Neural cell (in vitro differentiated cells): ENCODE data around the gene SEMA3B. TPM values are rescaled to one million over a fixed set of nuclear protein-coding genes. Genes with fewer than 3 reads are reported as not detected.
A peak's percentile ranks its signal among the peaks of the same experiment; 100 is the strongest.

Experiments used
- H2AFZ ChIP-seq: fragments of 200-600, 300-800 bp; sonication (generic), shearing (Covaris generic); 2 replicates; pipeline ENCODE4 v1.6.0; 2014; ENCODE audit warnings: low read depth, mild to moderate bottlenecking, antibody characterized with exemption, low read length, moderate library complexity
- H3F3A ChIP-seq: fragments of 200-600 bp; shearing (Covaris generic); 2 replicates; pipeline ENCODE4 v1.6.1; 2016; ENCODE audit warnings: mild to moderate bottlenecking, moderate library complexity, mixed read lengths, antibody characterized with exemption, low read length; ENCODE audit not compliant: insufficient read depth, poor library complexity, severe bottlenecking
- H3K27ac ChIP-seq: fragments of 200-600, 300-800 bp; sonication (generic), shearing (Covaris generic); 2 replicates; pipeline ENCODE4 v1.5.1; 2014; ENCODE audit warnings: mild to moderate bottlenecking, low read length, moderate library complexity
- H3K27me3 ChIP-seq: fragments of 300-800, 200-600 bp; sonication (generic), shearing (Covaris generic); 2 replicates; pipeline ENCODE4 v1.6.0; 2014; ENCODE audit warnings: mild to moderate bottlenecking, low read depth, low read length, moderate library complexity; ENCODE audit not compliant: insufficient read depth
- H3K36me3 ChIP-seq: fragments of 300-800, 200-600 bp; sonication (generic), shearing (Covaris generic); 2 replicates; pipeline ENCODE4 v1.5.1; 2014; ENCODE audit warnings: mild to moderate bottlenecking, antibody characterized with exemption, low read length, moderate library complexity; ENCODE audit not compliant: insufficient read depth
- H3K4me2 ChIP-seq: fragments of 300-800, 200-600 bp; sonication (generic), shearing (Covaris generic); 2 replicates; pipeline ENCODE4 v1.6.0; 2014; ENCODE audit warnings: mild to moderate bottlenecking, low read length
- H3K4me3 ChIP-seq: fragments of 300-800, 200-600 bp; sonication (generic), shearing (Covaris generic); 2 replicates; pipeline ENCODE4 v1.5.1; 2014; ENCODE audit warnings: mild to moderate bottlenecking, low read length, moderate library complexity
- H3K79me2 ChIP-seq: fragments of 200-600 bp; shearing (Covaris generic); replicated peaks from 2 replicates; pipeline ENCODE4 v1.6.0; 2014; ENCODE audit warnings: mild to moderate bottlenecking, low read length, moderate library complexity; ENCODE audit not compliant: insufficient read depth
- H3K9ac ChIP-seq: fragments of 300-800, 200-600 bp; sonication (generic), shearing (Covaris generic); 2 replicates; pipeline ENCODE4 v1.6.1; 2016; ENCODE audit warnings: mild to moderate bottlenecking, low read length, mixed read lengths
- H3K9me2 ChIP-seq: fragments of 200-600 bp; shearing (Covaris generic); 2 replicates; pipeline ENCODE4 v1.6.1; 2016; ENCODE audit warnings: mild to moderate bottlenecking, low read length, mixed read lengths; ENCODE audit not compliant: insufficient read depth
- H3K9me3 ChIP-seq: fragments of 200-600, 300-800 bp; sonication (generic), shearing (Covaris generic); 2 replicates; pipeline ENCODE4 v1.6.1; 2016; ENCODE audit warnings: mild to moderate bottlenecking, mixed run types, low read length, moderate library complexity, mixed read lengths
- H4K20me1 ChIP-seq: fragments of 200-600 bp; shearing (Covaris generic); 2 replicates; pipeline ENCODE4 v1.6.1; 2016; ENCODE audit warnings: mild to moderate bottlenecking, mixed run types; ENCODE audit not compliant: insufficient read depth
- CTCF ChIP-seq: fragments of 450-650 bp; IDR thresholded peaks from 2 replicates; pipeline ENCODE4 v1.5.1; 2014; ENCODE audit warnings: antibody characterized with exemption, mild to moderate bottlenecking, moderate library complexity; ENCODE audit not compliant: poor library complexity, severe bottlenecking
- EP300 ChIP-seq: fragments of 450-650 bp; conservative IDR thresholded peaks from 2 replicates; pipeline ENCODE4 v1.6.1; 2014; ENCODE audit warnings: antibody characterized with exemption, mild to moderate bottlenecking, moderate library complexity; ENCODE audit not compliant: poor library complexity, severe bottlenecking
- EZH2 ChIP-seq: fragments of 200-600, 300-800 bp; shearing (Covaris generic), sonication (generic); IDR thresholded peaks from 2 replicates; pipeline ENCODE4 v1.6.1; 2014; ENCODE audit warnings: antibody characterized with exemption, low read length, borderline replicate concordance, mild to moderate bottlenecking; ENCODE audit not compliant: insufficient read depth, poor library complexity, severe bottlenecking
- MXI1 ChIP-seq: fragments of 450-650 bp; conservative IDR thresholded peaks from 2 replicates; pipeline ENCODE4 v1.6.1; 2014; ENCODE audit warnings: antibody characterized with exemption, mild to moderate bottlenecking; ENCODE audit not compliant: poor library complexity, severe bottlenecking
- POLR2AphosphoS5 ChIP-seq: IDR thresholded peaks from 2 replicates; pipeline ENCODE4 v1.6.1; 2012
- RAD21 ChIP-seq: fragments of 450-650 bp; conservative IDR thresholded peaks from 2 replicates; pipeline ENCODE4 v1.6.1; 2014; ENCODE audit warnings: antibody characterized with exemption, mild to moderate bottlenecking, moderate library complexity
- REST ChIP-seq: IDR thresholded peaks from 2 replicates; pipeline ENCODE4 v1.6.1; 2012; ENCODE audit warnings: borderline replicate concordance
- SMC3 ChIP-seq: fragments of 450-650 bp; conservative IDR thresholded peaks from 2 replicates; pipeline ENCODE4 v1.6.1; 2014; ENCODE audit warnings: antibody characterized with exemption, mild to moderate bottlenecking, moderate library complexity; ENCODE audit not compliant: poor library complexity
- TAF1 ChIP-seq: IDR thresholded peaks from 2 replicates; pipeline ENCODE4 v1.6.1; 2012; ENCODE audit warnings: low read depth
- polyA plus RNA-seq: library from polyadenylated mRNA; depleted of rRNA; stranded (reverse); fragments of >200 nt; gene quantifications from 2 replicates; pipeline ENCODE4 v1.2.3, GENCODE V29; 2014

Gene SEMA3B
- polyA plus RNA-seq, 1 donor from 2014 or later = 7.8 TPM

GRCh38 chr3:50256978-50257890, 11.7 kb upstream of the SEMA3B start:
- Histone ChIP-seq H3K9ac (no peak overlapping the region), H3K79me2 (no peaks in the 10 kb centered on the region), H3K4me2 (no peak overlapping the region), H3K4me3 (no peak overlapping the region), H3F3A (peaks cover 5% of the 10 kb centered on the region), H4K20me1 (no peaks in the 10 kb centered on the region), H2AFZ (no peak overlapping the region), H3K27ac (no peak overlapping the region), H3K36me3 (peaks cover 5% of the 10 kb centered on the region), H3K9me2 (no peaks in the 10 kb centered on the region), H3K9me3 (no peaks in the 10 kb centered on the region), H3K27me3 (no peaks in the 10 kb centered on the region)
- TF ChIP-seq POLR2AphosphoS5 (no peak), REST (no peak), MXI1 (no peak), RAD21 (peak; percentile 33), EZH2 (no peak), CTCF (peak; percentile 54), TAF1 (no peak), SMC3 (peak; percentile 42), EP300 (no peak)

- H3K4me3 ChIP-seq = no peak overlapping the region
- H2AFZ ChIP-seq = no peak overlapping the region
- H3K27me3 ChIP-seq = no peaks in the 10 kb centered on the region
- no peaks in the 10 kb centered on the region for H3K9me2 ChIP-seq
- H3K79me2 ChIP-seq = no peaks in the 10 kb centered on the region
- TF ChIP-seq RAD21 (no peak), CTCF (no peak), REST (no peak), POLR2AphosphoS5 (no peak), TAF1 (no peak), SMC3 (no peak), EZH2 (no peak)
- H3F3A ChIP-seq = peaks cover 5% of the 10 kb centered on the region
- H3K9ac ChIP-seq = no peak overlapping the region
- H4K20me1 ChIP-seq = no peaks in the 10 kb centered on the region
- H3K4me2 ChIP-seq = no peak overlapping the region
- peaks cover 5% of the 10 kb centered on the region for H3K36me3 ChIP-seq
- peak overlapping the region; percentile 20 for H3K27ac ChIP-seq
- no peaks in the 10 kb centered on the region for H3K9me3 ChIP-seq
These were observed 10.8 kb upstream of the SEMA3B start for GRCh38 chr3:50258029-50258680.
